ENCODE data around the gene ATP8B4. TPM values are rescaled to one million over a fixed set of nuclear protein-coding genes. Genes with fewer than 3 reads are reported as not detected.

Gene ATP8B4
- polyA plus RNA-seq, 3 donors: 6.1 to 9.6 (median 6.8) TPM

GRCh38 chr15:49908236-49908932 is 210.6 kb downstream of the ATP8B4 start:
- Histone ChIP-seq H2AFZ (ENCODE audit: insufficient read depth, low read depth, low read length, poor library complexity, severe bottlenecking) (no peak overlapping the region), H3K4me1 (ENCODE audit: control insufficient read depth in 1 of 2, insufficient read depth in 2 of 2, low read length in 2 of 2) (no peaks in the 10 kb centered on the region), H3K79me2 (ENCODE audit: insufficient read depth, low read length) (peaks cover 25% of the 10 kb centered on the region), H3K9me3 (replicated peaks in 1 of 2; ENCODE audit: control insufficient read depth in 1 of 2, insufficient read depth in 1 of 2, low read length in 2 of 2) (no peaks in the 10 kb centered on the region), H3K4me3 (replicated peaks in 1 of 3; ENCODE audit: low read depth in 2 of 3, low read length in 3 of 3) (no peak overlapping the region), H3K4me2 (replicated peaks; ENCODE audit: extremely low read depth, low read length, poor library complexity, severe bottlenecking) (no peak overlapping the region), H3K9ac (ENCODE audit: insufficient read depth, low read length, poor library complexity, severe bottlenecking) (no peak overlapping the region), H3K27ac (ENCODE audit: low read depth in 1 of 2, low read length in 2 of 2) (peak overlapping the region; percentile 17 to 59), H3K27me3 (ENCODE audit: control insufficient read depth in 2 of 2, insufficient read depth in 2 of 2, low read length in 2 of 2) (no peaks in the 10 kb centered on the region), H4K20me1 (ENCODE audit: insufficient read depth, low read length) (no peaks in the 10 kb centered on the region), H3K36me3 (replicated peaks in 1 of 2; ENCODE audit: control insufficient read depth in 1 of 2, insufficient read depth in 2 of 2, low read length in 2 of 2) (peaks cover 41 to 92% of the 10 kb centered on the region in 2 donors)
- H3K36me3 Mint-ChIP-seq: peaks cover 54 to 78% of the 10 kb centered on the region in 2 donors
- intact Hi-C loops (cut with micrococcal nuclease): no loop called here
- H3K27ac Mint-ChIP-seq: peak overlapping the region; percentile 6 to 78 (median 62)
- WGBS (ENCODE audit: insufficient coverage): 100% methylated on average over 1 of the region's 2 CpGs
- H3K4me1 Mint-ChIP-seq: peaks cover 9% of the 10 kb centered on the region
- no peak for DNase-seq
- no peaks in the 10 kb centered on the region for H3K27me3 Mint-ChIP-seq (ENCODE audit: low read depth in 3 of 3)
- H3K4me3 Mint-ChIP-seq: no peak overlapping the region
- no peak for TF ChIP-seq CTCF (IDR thresholded peaks at IDR 0.05)
- H3K9me3 Mint-ChIP-seq: peaks cover 0 to 9% (median 0%) of the 10 kb centered on the region in 7 donors

GRCh38 chr15:49906966-49907365 is 212.1 kb downstream of the ATP8B4 start:
- no peak for DNase-seq
- Histone ChIP-seq H3K79me2 (ENCODE audit: insufficient read depth, low read length) (peaks cover 17% of the 10 kb centered on the region), H3K4me2 (replicated peaks; ENCODE audit: extremely low read depth, low read length, poor library complexity, severe bottlenecking) (no peak overlapping the region), H3K4me3 (replicated peaks in 1 of 3; ENCODE audit: low read depth in 2 of 3, low read length in 3 of 3) (no peak overlapping the region), H3K27ac (ENCODE audit: low read depth in 1 of 2, low read length in 2 of 2) (peak overlapping the region in 1 of 2 donors; percentile 49), H3K36me3 (replicated peaks in 1 of 2; ENCODE audit: control insufficient read depth in 1 of 2, insufficient read depth in 2 of 2, low read length in 2 of 2) (peaks cover 38 to 91% of the 10 kb centered on the region in 2 donors), H3K9ac (ENCODE audit: insufficient read depth, low read length, poor library complexity, severe bottlenecking) (no peak overlapping the region), H3K4me1 (ENCODE audit: control insufficient read depth in 1 of 2, insufficient read depth in 2 of 2, low read length in 2 of 2) (no peaks in the 10 kb centered on the region), H3K9me3 (replicated peaks in 1 of 2; ENCODE audit: control insufficient read depth in 1 of 2, insufficient read depth in 1 of 2, low read length in 2 of 2) (no peaks in the 10 kb centered on the region), H2AFZ (ENCODE audit: insufficient read depth, low read depth, low read length, poor library complexity, severe bottlenecking) (no peak overlapping the region), H4K20me1 (ENCODE audit: insufficient read depth, low read length) (no peaks in the 10 kb centered on the region), H3K27me3 (ENCODE audit: control insufficient read depth in 2 of 2, insufficient read depth in 2 of 2, low read length in 2 of 2) (no peaks in the 10 kb centered on the region)
- H3K36me3 Mint-ChIP-seq: peaks cover 45 to 74% of the 10 kb centered on the region in 2 donors
- no CpG with 5 or more reads among the region's 1 CpG for WGBS (ENCODE audit: insufficient coverage)
- H3K4me1 Mint-ChIP-seq: peaks cover 9% of the 10 kb centered on the region
- TF ChIP-seq CTCF (IDR thresholded peaks at IDR 0.05): no peak
- intact Hi-C loops (cut with micrococcal nuclease): no loop called here
- no peaks in the 10 kb centered on the region for H3K27me3 Mint-ChIP-seq (ENCODE audit: low read depth in 3 of 3)
- peak overlapping the region in 4 of 7 donors; percentile 30 to 81 (median 76) for H3K27ac Mint-ChIP-seq
- H3K9me3 Mint-ChIP-seq: peaks cover 0 to 7% (median 0%) of the 10 kb centered on the region in 7 donors
- no peak overlapping the region for H3K4me3 Mint-ChIP-seq

All from CD14-positive monocyte (primary cell).